Ascending aorta (tissue), 2 donors: ENCODE measurements around the gene CHD9. TPM values are rescaled to one million over a fixed set of nuclear protein-coding genes. Genes with fewer than 3 reads are reported as not detected.

Experiments
- DNase-seq, 2 donors: peaks; one replicate each; pipeline ENCODE4 v3.0.0-alpha.2; 2019; ENCODE audit warnings: low spot score in 2 of 2
- H3K27ac ChIP-seq, 2 donors: fragments of 200-600 bp; sonication (generic); one replicate each; pipeline ENCODE4 v1.5.1; 2016 to 2017; ENCODE audit warnings: mild to moderate bottlenecking in 1 of 2
- H3K27me3 ChIP-seq: fragments of 200-600 bp; sonication (generic); one replicate; pipeline ENCODE4 v1.5.1; 2017
- H3K36me3 ChIP-seq, 2 donors: fragments of 200-600 bp; sonication (generic); one replicate each; pipeline ENCODE4 v1.5.1; 2016
- H3K4me1 ChIP-seq, 2 donors: fragments of 200-600 bp; sonication (generic); one replicate each; pipeline ENCODE4 v1.5.1; 2016 to 2017; ENCODE audit warnings: mild to moderate bottlenecking in 1 of 2
- H3K4me3 ChIP-seq, 2 donors: fragments of 200-600 bp; sonication (generic); one replicate each; pipeline ENCODE4 v1.5.1; 2016 to 2017; ENCODE audit warnings: mild to moderate bottlenecking in 1 of 2
- H3K9me3 ChIP-seq, 2 donors: fragments of 200-600 bp; sonication (generic); one replicate each; pipeline ENCODE4 v1.5.1; 2016
- intact Hi-C: fragments of 100-400 bp; cut with DNase I; formaldehyde crosslinking; loops from one replicate; pipeline ENCODE4 v1.15.1; 2023
- total RNA-seq: library from RNA; depleted of rRNA; stranded (reverse); fragments of >200 nt; gene quantifications from one replicate; pipeline ENCODE4 v1.1.0, GENCODE V29; 2016
- TF ChIP-seq, protein P1 (sequence below), 3 experiments: fragments of 200-600 bp in 2 of 3; fragments of 450-650 bp in 1 of 3; sonication (generic) in 2 of 3; IDR thresholded peaks; one replicate each; pipeline ENCODE4 v1.5.1; 2016 to 2019; ENCODE audit warnings: antibody characterized with exemption in 3 of 3, mild to moderate bottlenecking in 1 of 3, moderate library complexity in 1 of 3

Gene CHD9, protein sequence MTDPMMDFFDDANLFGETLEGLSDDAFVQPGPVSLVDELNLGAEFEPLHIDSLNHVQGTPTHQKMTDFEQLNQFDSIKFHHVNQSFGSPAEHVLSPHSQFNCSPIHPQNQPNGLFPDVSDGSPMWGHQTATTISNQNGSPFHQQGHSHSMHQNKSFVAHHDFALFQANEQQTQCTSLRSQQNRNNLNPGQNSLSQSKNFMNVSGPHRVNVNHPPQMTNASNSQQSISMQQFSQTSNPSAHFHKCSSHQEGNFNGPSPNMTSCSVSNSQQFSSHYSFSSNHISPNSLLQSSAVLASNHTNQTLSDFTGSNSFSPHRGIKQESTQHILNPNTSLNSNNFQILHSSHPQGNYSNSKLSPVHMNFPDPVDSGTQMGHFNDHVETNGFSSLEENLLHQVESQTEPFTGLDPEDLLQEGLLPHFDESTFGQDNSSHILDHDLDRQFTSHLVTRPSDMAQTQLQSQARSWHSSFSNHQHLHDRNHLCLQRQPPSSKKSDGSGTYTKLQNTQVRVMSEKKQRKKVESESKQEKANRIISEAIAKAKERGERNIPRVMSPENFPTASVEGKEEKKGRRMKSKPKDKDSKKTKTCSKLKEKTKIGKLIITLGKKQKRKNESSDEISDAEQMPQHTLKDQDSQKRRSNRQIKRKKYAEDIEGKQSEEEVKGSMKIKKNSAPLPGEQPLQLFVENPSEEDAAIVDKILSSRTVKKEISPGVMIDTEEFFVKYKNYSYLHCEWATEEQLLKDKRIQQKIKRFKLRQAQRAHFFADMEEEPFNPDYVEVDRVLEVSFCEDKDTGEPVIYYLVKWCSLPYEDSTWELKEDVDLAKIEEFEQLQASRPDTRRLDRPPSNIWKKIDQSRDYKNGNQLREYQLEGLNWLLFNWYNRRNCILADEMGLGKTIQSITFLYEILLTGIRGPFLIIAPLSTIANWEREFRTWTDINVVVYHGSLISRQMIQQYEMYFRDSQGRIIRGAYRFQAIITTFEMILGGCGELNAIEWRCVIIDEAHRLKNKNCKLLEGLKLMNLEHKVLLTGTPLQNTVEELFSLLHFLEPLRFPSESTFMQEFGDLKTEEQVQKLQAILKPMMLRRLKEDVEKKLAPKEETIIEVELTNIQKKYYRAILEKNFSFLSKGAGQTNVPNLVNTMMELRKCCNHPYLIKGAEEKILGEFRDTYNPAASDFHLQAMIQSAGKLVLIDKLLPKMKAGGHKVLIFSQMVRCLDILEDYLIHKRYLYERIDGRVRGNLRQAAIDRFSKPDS (N-terminal part only)
- total RNA-seq = 56.9 TPM

DNA sequence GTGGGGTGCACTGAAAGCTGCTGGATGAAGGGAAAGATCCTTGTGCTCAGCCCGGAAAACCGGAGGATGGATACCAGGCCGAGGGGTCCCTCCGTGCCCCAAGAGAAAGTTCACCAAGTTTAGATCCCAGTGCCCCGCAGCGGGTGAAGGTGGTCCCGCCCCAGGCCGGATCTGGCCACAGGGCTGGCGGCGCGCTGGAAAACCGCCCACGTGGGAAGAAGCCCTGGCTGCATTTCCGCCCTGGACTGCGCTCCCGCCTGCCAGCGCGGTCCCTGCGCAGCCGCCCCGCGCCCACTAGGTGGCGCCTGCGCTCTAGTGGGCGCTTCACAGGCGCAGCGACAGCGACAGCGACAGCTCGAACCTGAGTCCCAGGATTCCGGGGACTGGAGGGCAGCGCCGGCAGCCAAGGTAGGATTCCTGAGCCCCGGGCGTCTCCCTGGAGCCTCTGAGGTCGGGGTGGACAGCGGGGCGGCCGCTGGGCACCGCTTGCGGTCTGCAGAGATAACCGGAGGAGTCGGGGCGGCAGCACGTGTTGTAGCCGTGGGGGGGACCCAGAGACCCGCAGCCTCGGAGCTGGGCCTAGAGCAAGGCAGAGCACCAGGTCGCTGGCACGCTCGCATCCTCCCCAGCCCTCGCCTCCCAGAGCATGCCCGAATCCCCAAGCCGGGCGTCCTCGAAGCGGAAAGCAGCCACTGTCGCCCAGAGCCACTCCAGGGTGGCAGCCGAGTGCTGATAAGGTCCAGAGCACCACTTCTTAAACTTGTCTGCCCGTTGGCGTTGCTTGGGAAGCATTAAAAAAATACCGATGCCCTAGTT is at the start of gene CHD9:
CHD9 (plus strand) TSS at position 322 of the 816 bp plus-strand sequence. CDS start 101,099 bp downstream, outside the sequence.
- no peaks in the 10 kb centered on the region for H3K9me3 ChIP-seq
- no peaks in the 10 kb centered on the region for H3K36me3 ChIP-seq
- H3K4me1 ChIP-seq = peaks cover 0 to 14% of the 10 kb centered on the region in 2 donors
- peak within 1 kb of the TSS; percentile 82 to 88 for H3K27ac ChIP-seq
- DNase-seq = peak; percentile 30 to 90
- intact Hi-C loops = loop anchor here (1.0 to 10.0 kb wide), 7 partner anchors 26 to 450 kb away; partner anchors contain the start of gene AKTIP
- H3K4me3 ChIP-seq = peak within 1 kb of the TSS; percentile 47 to 90
- TF ChIP-seq, protein P1, sequence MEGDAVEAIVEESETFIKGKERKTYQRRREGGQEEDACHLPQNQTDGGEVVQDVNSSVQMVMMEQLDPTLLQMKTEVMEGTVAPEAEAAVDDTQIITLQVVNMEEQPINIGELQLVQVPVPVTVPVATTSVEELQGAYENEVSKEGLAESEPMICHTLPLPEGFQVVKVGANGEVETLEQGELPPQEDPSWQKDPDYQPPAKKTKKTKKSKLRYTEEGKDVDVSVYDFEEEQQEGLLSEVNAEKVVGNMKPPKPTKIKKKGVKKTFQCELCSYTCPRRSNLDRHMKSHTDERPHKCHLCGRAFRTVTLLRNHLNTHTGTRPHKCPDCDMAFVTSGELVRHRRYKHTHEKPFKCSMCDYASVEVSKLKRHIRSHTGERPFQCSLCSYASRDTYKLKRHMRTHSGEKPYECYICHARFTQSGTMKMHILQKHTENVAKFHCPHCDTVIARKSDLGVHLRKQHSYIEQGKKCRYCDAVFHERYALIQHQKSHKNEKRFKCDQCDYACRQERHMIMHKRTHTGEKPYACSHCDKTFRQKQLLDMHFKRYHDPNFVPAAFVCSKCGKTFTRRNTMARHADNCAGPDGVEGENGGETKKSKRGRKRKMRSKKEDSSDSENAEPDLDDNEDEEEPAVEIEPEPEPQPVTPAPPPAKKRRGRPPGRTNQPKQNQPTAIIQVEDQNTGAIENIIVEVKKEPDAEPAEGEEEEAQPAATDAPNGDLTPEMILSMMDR (IDR thresholded peaks at IDR 0.05) = peak; percentile 99 to 100 (median 99)
- no peaks in the 10 kb centered on the region for H3K27me3 ChIP-seq

DNA sequence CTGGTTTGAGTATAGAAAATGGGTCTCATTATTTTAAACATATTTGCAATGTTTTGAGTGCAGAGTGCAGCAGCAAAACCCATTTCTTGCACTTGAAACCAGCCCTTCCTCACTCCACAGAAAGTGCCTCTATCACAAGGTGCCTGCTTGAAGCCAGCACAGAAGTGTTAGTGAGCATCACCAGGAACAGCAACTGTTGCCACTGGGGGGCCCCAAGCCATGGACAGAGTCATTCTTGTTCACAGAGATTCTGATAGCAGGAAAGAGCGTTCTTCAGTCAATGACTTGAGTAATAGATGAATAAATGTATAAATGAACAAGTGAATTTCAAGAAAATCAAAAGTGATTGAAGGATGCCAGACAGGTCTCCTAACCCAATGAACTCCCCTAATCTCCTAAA is 47.7 kb upstream of the CHD9 start:
- Histone ChIP-seq H3K27me3 (no peaks in the 10 kb centered on the region), H3K9me3 (no peaks in the 10 kb centered on the region), H3K4me1 (no peaks in the 10 kb centered on the region), H3K4me3 (no peak overlapping the region), H3K27ac (no peak overlapping the region), H3K36me3 (no peaks in the 10 kb centered on the region)
- no peak for DNase-seq
- TF ChIP-seq, protein P1 (IDR thresholded peaks at IDR 0.05) = no peak
- intact Hi-C loops = no loop called here

DNA sequence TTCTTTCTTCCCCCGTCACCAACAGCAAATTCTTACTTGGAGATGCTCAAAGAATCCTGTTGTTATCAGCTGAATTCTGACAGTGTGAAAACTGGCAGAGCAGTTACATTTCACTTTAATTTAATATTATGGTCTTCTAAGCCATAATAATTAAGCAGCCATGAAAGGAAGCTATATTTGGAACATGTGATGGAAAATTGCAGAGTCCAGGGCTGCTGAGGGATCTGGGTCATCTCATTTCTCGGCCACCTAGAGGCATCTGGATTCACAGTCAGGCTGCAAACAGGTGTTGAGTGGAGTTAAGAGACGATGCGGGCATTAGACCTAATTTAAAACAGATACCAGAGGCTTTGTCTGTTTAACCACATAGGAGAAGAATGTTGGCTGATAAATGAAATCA is 40.5 kb upstream of the CHD9 start:
- TF ChIP-seq, protein P1 (IDR thresholded peaks at IDR 0.05) = no peak
- H3K4me3 ChIP-seq = no peak overlapping the region

DNA sequence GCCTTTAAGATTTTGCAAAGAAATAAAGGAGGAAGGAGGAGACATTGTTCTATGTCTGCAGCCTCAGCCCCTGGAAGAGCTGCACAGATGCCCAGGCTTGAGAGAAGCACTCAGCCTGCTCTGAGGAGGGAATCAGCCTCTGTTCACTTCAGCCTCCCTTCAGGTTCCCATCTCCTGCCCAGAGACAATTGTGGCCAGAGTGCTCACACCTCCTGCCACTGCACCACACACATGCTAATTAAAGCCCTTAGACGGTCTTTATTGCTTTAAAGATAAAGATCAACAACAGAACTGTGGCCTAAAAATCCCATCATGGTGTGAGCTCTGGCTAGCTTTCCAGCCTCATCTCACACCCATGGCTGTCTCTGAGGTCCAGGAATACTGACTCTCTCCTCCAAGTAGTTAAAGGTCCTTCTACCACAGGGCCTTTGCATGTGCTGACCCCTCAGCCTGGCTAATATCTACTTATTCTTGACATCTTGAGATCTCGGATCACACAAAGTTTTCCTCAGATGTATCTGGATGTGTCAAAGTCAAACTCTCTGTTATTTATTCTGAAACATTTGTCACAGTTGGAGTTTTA is 35.9 kb upstream of the CHD9 start:
- no peaks in the 10 kb centered on the region for H3K9me3 ChIP-seq
- H3K4me3 ChIP-seq = no peak overlapping the region
- no peaks in the 10 kb centered on the region for H3K27me3 ChIP-seq
- DNase-seq = no peak
- H3K4me1 ChIP-seq = no peaks in the 10 kb centered on the region
- intact Hi-C loops = no loop called here
- no peaks in the 10 kb centered on the region for H3K36me3 ChIP-seq
- no peak overlapping the region for H3K27ac ChIP-seq
- TF ChIP-seq, protein P1 (IDR thresholded peaks at IDR 0.05) = no peak

More for the DNA sequence above, 40.5 kb upstream of the CHD9 start:
- intact Hi-C loops = no loop called here
- no peaks in the 10 kb centered on the region for H3K4me1 ChIP-seq
- H3K9me3 ChIP-seq = no peaks in the 10 kb centered on the region
- DNase-seq = no peak
- H3K27ac ChIP-seq = no peak overlapping the region
- H3K27me3 ChIP-seq = no peaks in the 10 kb centered on the region
- H3K36me3 ChIP-seq = no peaks in the 10 kb centered on the region
